PC-3 (cell line): Measurements from ENCODE around the gene NELFE. TPM values are rescaled to one million over a fixed set of nuclear protein-coding genes. Genes with fewer than 3 reads are reported as not detected.

ENCODE experiments used
- ATAC-seq: fragments of 200-7000 bp; cut with Tn5 transposase; 2 replicates; pipeline ENCODE4 v1.9.1; 2020; ENCODE audit warnings: mild to moderate bottlenecking, moderate library complexity
- BruUV-seq: library from RNA; stranded (reverse); fragments of 400-500 nt; replicated peaks from 2 replicates; lab custom pipeline; 2021; lab: Mats Ljungman, UMichigan
- CTCF ChIA-PET: fragments of 300-600 bp; sonication (Branson Sonifier 250); formaldehyde crosslinking; loops from one replicate; lab custom pipeline; 2022; ENCODE audit warnings: antibody characterized with exemption; lab: Charles Lee
- POLR2A ChIA-PET: fragments of 300-600 bp; sonication (Branson Sonifier 250); formaldehyde crosslinking; loops from one replicate; lab custom pipeline; 2022; ENCODE audit warnings: antibody characterized with exemption; ENCODE audit not compliant: unreplicated experiment; lab: Charles Lee
- DNase-seq: peaks from one replicate; pipeline ENCODE4 v3.0.0-alpha.2; 2015
- H2AFZ ChIP-seq: fragments of 300-600 bp; sonication (generic); 2 replicates; pipeline ENCODE4 v1.6.0; 2016; ENCODE audit warnings: antibody characterized with exemption, low read length
- H3F3A ChIP-seq: fragments of 300-600 bp; sonication (generic); one replicate; pipeline ENCODE4 v1.6.0; 2017; ENCODE audit warnings: antibody characterized with exemption, low read length, control low read depth, mild to moderate bottlenecking; ENCODE audit not compliant: unreplicated experiment
- H3K27ac ChIP-seq: fragments of 300-600 bp; sonication (generic); 2 replicates; pipeline ENCODE4 v1.5.1; 2016; ENCODE audit warnings: mild to moderate bottlenecking, low read length
- H3K27me3 ChIP-seq: fragments of 300-600 bp; sonication (generic); 2 replicates; pipeline ENCODE4 v1.6.1; 2016; ENCODE audit warnings: low read length, mixed read lengths
- H3K36me3 ChIP-seq: fragments of 300-600 bp; sonication (generic); 2 replicates; pipeline ENCODE4 v1.6.1; 2016; ENCODE audit warnings: low read depth, mixed run types, low read length, mixed read lengths
- H3K4me1 ChIP-seq: fragments of 300-600 bp; sonication (generic); 2 replicates; pipeline ENCODE4 v1.5.1; 2016; ENCODE audit warnings: low read length; ENCODE audit not compliant: insufficient read depth
- H3K4me2 ChIP-seq: fragments of 300-600 bp; sonication (generic); 2 replicates; pipeline ENCODE4 v1.6.0; 2016; ENCODE audit warnings: low read length
- H3K4me3 ChIP-seq: fragments of 300-600 bp; sonication (generic); 2 replicates; pipeline ENCODE4 v1.5.1; 2016; ENCODE audit warnings: mild to moderate bottlenecking, low read length, mixed read lengths
- H3K79me2 ChIP-seq: fragments of 300-600 bp; sonication (generic); 2 replicates; pipeline ENCODE4 v1.6.1; 2017; ENCODE audit warnings: low read length, mixed read lengths
- H3K9ac ChIP-seq: fragments of 300-600 bp; sonication (generic); 2 replicates; pipeline ENCODE4 v1.6.0; 2016; ENCODE audit warnings: mild to moderate bottlenecking, low read length
- H3K9me2 ChIP-seq: fragments of 300-600 bp; sonication (generic); replicated peaks from 2 replicates; pipeline ENCODE4 v1.6.1; 2016; ENCODE audit warnings: mixed run types, low read length, mixed read lengths
- H3K9me3 ChIP-seq: fragments of 300-600 bp; sonication (generic); 2 replicates; pipeline ENCODE4 v1.6.1; 2016; ENCODE audit warnings: low read length, mixed read lengths
- H4K20me1 ChIP-seq: fragments of 300-600 bp; sonication (generic); 2 replicates; pipeline ENCODE4 v1.6.1; 2016; ENCODE audit warnings: low read length, mixed read lengths
- EZH2 ChIP-seq: fragments of 300-600 bp; sonication (generic); IDR thresholded peaks from one replicate; pipeline ENCODE4 v1.6.1; 2017; ENCODE audit warnings: antibody characterized with exemption, mild to moderate bottlenecking, low read length; ENCODE audit not compliant: unreplicated experiment
- EZH2phosphoT487 ChIP-seq: fragments of 300-600 bp; sonication (generic); IDR thresholded peaks from 2 replicates; pipeline ENCODE4 v1.6.1; 2018; ENCODE audit warnings: mild to moderate bottlenecking, antibody characterized with exemption, low read length, borderline replicate concordance
- intact Hi-C: fragments of 100-400 bp; cut with micrococcal nuclease; formaldehyde crosslinking; loops from 2 replicates; pipeline ENCODE4 v1.9.0; 2023
- total RNA-seq: library from RNA; depleted of rRNA; stranded (reverse); fragments of >200 nt; gene quantifications from 2 replicates; pipeline ENCODE4 v1.2.3, GENCODE V29; 2014
- TF ChIP-seq, protein P1 (sequence below): fragments of 300-600 bp; sonication (generic); conservative IDR thresholded peaks from 2 replicates; pipeline ENCODE4 v1.5.1; 2017; ENCODE audit warnings: antibody characterized with exemption, low read depth, mild to moderate bottlenecking, low read length

The NELFE gene
- total RNA-seq, 1 experiment from 2014 or later: 132 TPM

DNA sequence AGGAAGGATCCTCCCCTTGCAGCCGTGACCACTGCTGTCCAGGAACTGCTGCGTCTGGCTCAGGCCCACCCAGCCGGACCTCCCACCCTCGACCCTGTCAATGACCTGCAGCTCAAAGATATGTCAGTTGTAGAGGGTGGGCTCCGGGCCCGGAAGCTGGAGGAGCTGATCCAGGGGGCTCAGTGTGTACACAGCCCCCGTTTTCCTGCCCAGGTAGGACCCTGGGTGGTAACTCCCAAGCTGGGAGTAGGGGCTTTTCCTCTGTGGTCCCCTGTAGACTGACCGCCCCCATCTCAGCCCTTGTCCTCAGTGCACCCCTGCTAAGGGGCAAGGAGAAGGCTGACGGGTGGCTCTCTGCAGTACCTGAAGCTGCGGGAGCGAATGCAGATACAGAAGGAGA, 9.6 kb upstream of the NELFE start:
- ChIA-PET CTCF (no interaction called here), POLR2A (no interaction called here)
- Histone ChIP-seq H2AFZ (no peak overlapping the region), H3K36me3 (peaks cover 39% of the 10 kb centered on the region), H3K27ac (no peak overlapping the region), H3K9me3 (no peaks in the 10 kb centered on the region), H3K79me2 (peaks cover 31% of the 10 kb centered on the region), H3K9me2 (no peaks in the 10 kb centered on the region), H3K27me3 (no peaks in the 10 kb centered on the region), H3K4me3 (no peak overlapping the region), H3K9ac (no peak overlapping the region), H3K4me2 (no peak overlapping the region), H3K4me1 (peaks cover 20% of the 10 kb centered on the region), H4K20me1 (no peaks in the 10 kb centered on the region), H3F3A (no peaks in the 10 kb centered on the region)
- no peak for ATAC-seq
- BruUV-seq: no TSS peak
- TF ChIP-seq, protein P1, sequence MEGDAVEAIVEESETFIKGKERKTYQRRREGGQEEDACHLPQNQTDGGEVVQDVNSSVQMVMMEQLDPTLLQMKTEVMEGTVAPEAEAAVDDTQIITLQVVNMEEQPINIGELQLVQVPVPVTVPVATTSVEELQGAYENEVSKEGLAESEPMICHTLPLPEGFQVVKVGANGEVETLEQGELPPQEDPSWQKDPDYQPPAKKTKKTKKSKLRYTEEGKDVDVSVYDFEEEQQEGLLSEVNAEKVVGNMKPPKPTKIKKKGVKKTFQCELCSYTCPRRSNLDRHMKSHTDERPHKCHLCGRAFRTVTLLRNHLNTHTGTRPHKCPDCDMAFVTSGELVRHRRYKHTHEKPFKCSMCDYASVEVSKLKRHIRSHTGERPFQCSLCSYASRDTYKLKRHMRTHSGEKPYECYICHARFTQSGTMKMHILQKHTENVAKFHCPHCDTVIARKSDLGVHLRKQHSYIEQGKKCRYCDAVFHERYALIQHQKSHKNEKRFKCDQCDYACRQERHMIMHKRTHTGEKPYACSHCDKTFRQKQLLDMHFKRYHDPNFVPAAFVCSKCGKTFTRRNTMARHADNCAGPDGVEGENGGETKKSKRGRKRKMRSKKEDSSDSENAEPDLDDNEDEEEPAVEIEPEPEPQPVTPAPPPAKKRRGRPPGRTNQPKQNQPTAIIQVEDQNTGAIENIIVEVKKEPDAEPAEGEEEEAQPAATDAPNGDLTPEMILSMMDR: no peak
- TF ChIP-seq EZH2: no peak
- TF ChIP-seq EZH2phosphoT487: no peak
- no peak for DNase-seq
- intact Hi-C loops: no loop called here

DNA sequence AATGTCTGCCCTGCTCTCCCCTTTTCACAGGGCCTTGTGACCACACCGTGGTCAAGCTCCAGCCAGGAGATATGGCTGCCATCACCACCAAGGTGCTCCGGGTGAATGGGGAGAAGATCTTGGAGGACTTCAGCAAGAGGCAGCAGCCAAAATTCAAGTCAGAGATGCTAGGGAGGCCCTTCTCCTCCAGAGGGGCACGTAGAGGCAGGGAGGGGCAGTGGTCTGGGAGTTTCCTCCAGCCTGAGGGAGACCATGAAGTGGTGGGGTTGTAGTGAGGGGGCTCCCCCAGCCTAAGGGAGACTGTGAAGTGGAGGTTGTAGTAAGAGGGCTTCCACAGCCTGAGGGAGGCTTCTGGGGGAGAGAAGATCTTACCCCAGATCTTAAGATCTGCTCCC, 9.2 kb upstream of the NELFE start:
- TF ChIP-seq EZH2: no peak
- TF ChIP-seq EZH2phosphoT487: no peak
- TF ChIP-seq, protein P1: no peak
- H3K9ac ChIP-seq: no peak overlapping the region
- peaks cover 42% of the 10 kb centered on the region for H3K36me3 ChIP-seq
- no peak overlapping the region for H3K4me2 ChIP-seq
- no peaks in the 10 kb centered on the region for H3K9me2 ChIP-seq
- H3K27ac ChIP-seq: no peak overlapping the region
- H2AFZ ChIP-seq: no peak overlapping the region
- H3K4me1 ChIP-seq: peaks cover 16% of the 10 kb centered on the region; the same call in 1 of the 2 replicates
- H3K79me2 ChIP-seq: peaks cover 27% of the 10 kb centered on the region
- BruUV-seq: no TSS peak
- DNase-seq: no peak
- no peaks in the 10 kb centered on the region for H3K9me3 ChIP-seq
- H3K27me3 ChIP-seq: no peaks in the 10 kb centered on the region
- no peak overlapping the region for H3K4me3 ChIP-seq
- no peaks in the 10 kb centered on the region for H4K20me1 ChIP-seq
- intact Hi-C loops: no loop called here
- ATAC-seq: no peak
- ChIA-PET POLR2A (no interaction called here), CTCF (no interaction called here)
- no peaks in the 10 kb centered on the region for H3F3A ChIP-seq

DNA sequence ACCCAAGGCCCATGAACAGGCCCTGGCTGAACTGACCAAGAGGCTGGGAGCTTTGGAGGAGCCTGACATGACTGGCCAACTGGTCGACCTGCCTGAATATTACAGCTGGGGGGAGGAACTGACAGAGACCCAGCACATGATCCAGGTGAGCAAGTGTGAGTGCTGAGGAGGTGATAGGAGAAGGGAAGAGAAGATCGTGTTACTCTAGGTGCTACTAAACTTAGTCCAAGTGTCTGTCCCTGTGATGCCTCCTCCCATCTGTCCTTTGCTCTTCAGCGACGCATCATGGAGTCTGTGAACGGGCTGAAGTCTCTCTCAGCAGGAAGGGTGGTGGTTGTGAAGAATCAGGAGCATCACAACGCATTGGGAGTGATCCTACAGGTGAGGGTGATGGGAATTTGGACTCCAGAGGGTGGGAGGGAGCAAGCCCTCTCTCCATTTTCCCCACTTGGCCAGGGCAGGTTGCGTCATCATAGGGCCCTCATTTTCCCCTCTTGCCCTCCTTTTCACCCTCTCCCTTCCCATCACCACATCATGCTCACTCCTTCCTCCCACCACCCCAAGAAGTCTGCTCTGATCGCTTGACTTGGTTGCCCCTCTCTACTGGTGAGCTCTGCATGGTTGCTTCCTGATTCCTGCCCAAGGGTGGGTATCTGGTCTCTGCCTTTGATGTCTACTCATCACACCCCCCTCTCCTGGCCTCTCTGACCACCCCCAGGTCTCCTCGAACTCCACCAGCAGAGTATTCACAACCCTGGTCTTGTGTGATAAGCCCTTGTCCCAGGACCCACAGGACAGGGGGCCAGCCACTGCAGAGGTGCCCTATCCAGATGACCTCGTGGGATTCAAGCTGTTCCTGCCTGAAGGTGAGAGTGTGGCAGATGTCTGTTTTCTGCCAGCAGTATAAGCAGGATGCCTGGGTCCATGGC, 8.5 kb upstream of the NELFE start:
- Histone ChIP-seq H4K20me1 (no peaks in the 10 kb centered on the region), H3K27me3 (no peaks in the 10 kb centered on the region), H3K4me2 (no peak overlapping the region), H3K36me3 (peaks cover 48% of the 10 kb centered on the region), H2AFZ (no peak overlapping the region), H3K4me1 (0 out of 2 replicates have a peak, but pooled peaks cover 13% of the 10 kb centered on the region), H3K27ac (no peak overlapping the region), H3K9me3 (no peaks in the 10 kb centered on the region), H3F3A (no peaks in the 10 kb centered on the region), H3K9me2 (no peaks in the 10 kb centered on the region), H3K9ac (no peak overlapping the region), H3K4me3 (no peak overlapping the region), H3K79me2 (peaks cover 22% of the 10 kb centered on the region)
- no peak for ATAC-seq
- intact Hi-C loops: no loop called here
- BruUV-seq: no TSS peak
- TF ChIP-seq EZH2phosphoT487 (no peak), EZH2 (no peak)
- TF ChIP-seq, protein P1: no peak
- POLR2A ChIA-PET: no interaction called here
- DNase-seq: no peak
- CTCF ChIA-PET: no interaction called here
